ENCODE results near the gene NFIC.

NFIC gene

GRCh38 chr19:3407556-3408516 lies 41.5 kb downstream of the NFIC start:
- DNase-seq (ENCODE audit: extremely low read depth, low read depth), result no peak
- no peak overlapping the region for H3K4me3 ChIP-seq (replicated peaks; ENCODE audit: low read depth, low read length)
- no peak for TF ChIP-seq CTCF (IDR thresholded peaks at IDR 0.05; ENCODE audit: low read depth, low read length, missing control alignments)

GRCh38 chr19:3408996-3409345 lies 42.6 kb downstream of the NFIC start:
- TF ChIP-seq CTCF (IDR thresholded peaks at IDR 0.05; ENCODE audit: low read depth, low read length, missing control alignments), result no peak
- no peak overlapping the region for H3K4me3 ChIP-seq (replicated peaks; ENCODE audit: low read depth, low read length)
- no peak for DNase-seq (ENCODE audit: extremely low read depth, low read depth)

- no peak for DNase-seq (ENCODE audit: extremely low read depth, low read depth)
- no peak overlapping the region for H3K4me3 ChIP-seq (replicated peaks; ENCODE audit: low read depth, low read length)
- no peak for TF ChIP-seq CTCF (IDR thresholded peaks at IDR 0.05; ENCODE audit: low read depth, low read length, missing control alignments)
Measured at GRCh38 chr19:3409346-3410064, 43.1 kb downstream of the NFIC start.

GRCh38 chr19:3411636-3412035 lies 45.3 kb downstream of the NFIC start:
- no peak for TF ChIP-seq CTCF (IDR thresholded peaks at IDR 0.05; ENCODE audit: low read depth, low read length, missing control alignments)
- no peak for DNase-seq (ENCODE audit: extremely low read depth, low read depth)
- H3K4me3 ChIP-seq (replicated peaks; ENCODE audit: low read depth, low read length), result no peak overlapping the region

GRCh38 chr19:3412066-3412465 lies 45.7 kb downstream of the NFIC start:
- no peak for DNase-seq (ENCODE audit: extremely low read depth, low read depth)
- no peak for TF ChIP-seq CTCF (IDR thresholded peaks at IDR 0.05; ENCODE audit: low read depth, low read length, missing control alignments)
- no peak overlapping the region for H3K4me3 ChIP-seq (replicated peaks; ENCODE audit: low read depth, low read length)

GRCh38 chr19:3413796-3414327 lies 47.5 kb downstream of the NFIC start:
- no peak for DNase-seq (ENCODE audit: extremely low read depth, low read depth)
- H3K4me3 ChIP-seq (replicated peaks; ENCODE audit: low read depth, low read length), result no peak overlapping the region
- TF ChIP-seq CTCF (IDR thresholded peaks at IDR 0.05; ENCODE audit: low read depth, low read length, missing control alignments), result no peak
